ENCODE results near the gene FAM171A1.
"Not testable (repeated sequence)": the region's sequence is repeated elsewhere in the genome, so short reads cannot be mapped to it uniquely, and the experiment has no call there.

Gene FAM171A1

DNA sequence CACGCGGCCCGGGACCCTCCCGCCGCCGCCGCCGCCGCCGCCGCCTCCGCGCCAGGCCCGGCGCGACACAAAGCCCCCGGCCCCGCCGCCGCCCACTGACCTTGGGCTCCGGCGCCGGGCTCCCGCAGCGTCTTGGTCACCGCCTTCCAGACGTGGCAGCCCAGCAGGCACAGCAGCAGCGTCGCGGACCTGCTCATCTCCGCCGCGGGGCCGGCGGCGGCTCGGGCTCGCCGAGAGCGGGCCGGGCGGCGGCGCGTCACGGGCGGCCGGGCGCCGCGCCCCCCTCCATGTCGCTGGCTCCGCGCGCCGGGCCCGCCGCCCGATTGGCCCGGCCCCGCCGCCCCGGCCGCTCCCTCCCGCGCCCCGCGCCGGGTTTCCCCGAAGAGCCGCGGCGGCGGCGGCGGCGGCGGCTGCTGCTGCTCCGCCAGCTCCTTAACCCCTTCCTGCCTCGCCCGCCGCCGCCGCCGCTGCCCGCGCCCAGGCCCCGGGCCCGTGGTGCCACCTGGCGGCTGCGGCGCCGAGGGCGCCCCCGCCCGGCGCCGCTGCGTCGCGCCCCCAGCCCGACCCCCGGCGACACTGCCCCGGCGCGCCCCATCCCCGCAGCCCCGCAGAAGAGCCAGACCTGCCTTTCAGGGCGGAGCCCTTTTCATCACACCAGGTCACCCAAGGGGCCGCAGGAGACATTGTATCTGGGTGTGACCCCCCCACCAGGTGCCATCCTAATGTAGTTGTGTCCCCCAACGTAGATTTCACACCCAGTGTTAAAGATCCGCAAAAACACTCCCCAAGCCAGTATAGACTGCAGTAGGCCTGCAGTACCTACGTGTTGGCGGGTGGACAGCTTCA, at the start of gene FAM171A1:
FAM171A1 (minus strand) TSS at position 434 of the 846 bp plus-strand sequence; CDS start at position 197, 237 bp downstream.
- DNase-seq = peak; percentile 55

DNA sequence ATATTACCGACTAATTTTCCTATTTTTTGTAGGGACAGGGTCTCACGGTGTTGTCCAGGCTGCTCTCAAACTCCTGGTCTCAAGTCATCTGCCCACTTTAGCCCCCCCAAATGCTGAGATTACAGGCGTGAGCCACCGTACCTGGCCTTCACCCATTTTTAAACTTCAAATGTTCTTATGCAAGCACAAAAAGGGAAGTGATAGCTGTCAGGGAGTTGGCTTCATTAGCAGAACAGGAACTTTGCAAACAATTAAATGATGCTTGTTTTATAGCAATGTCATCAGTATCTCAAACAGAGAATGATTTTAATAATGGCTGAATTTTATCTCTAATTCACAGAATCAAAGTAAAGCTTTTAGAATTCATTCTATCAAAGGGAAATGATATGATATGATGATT, 49.8 kb upstream of the FAM171A1 start:
- DNase-seq = no peak

DNA sequence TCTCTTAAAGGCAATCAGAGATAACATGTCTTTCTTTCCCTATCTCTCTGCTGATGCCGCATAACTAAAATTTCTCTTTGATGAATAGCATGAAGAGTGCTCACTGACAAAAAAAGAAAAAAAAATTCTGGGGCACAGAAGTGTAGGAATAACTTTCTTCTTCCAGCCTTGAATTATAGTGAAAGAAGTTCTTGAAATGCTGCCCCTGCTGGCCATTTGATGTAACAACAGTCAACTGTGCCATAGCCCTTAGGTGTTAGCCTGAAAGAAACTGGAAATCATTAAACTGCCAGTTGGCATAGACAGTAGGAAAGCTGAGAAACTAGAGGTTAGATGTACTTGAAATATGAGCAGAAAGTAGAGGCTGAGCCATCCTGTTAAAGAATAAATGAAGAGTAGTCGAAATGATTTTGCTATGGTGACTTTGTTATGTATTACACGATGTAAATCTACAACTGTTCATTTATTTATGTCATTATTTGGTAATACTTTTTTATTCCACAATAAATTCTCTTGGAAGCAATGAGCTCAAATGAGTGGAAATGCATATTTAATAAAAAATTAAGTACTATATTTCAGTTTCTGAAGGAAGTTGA, 48.3 kb upstream of the FAM171A1 start:
- DNase-seq = peak; percentile 38

DNA sequence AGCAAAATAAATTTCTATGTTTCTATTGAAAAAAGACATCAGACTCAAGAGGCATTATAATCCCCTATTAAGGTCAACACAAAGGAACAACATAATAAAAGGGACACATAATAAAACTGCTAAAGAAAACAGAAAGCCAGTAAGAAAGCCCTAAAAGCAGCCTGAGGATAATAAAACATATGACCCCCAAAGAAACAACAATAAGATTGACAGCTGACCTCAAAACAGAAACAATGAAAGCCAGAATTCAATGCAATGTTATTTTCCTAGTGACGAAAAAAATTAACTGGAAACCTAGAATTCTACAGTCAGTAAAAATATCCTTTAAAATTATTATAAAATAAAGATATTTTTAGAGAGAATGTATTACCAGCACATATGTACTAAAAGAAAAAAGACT, 44.9 kb upstream of the FAM171A1 start:
- no peak for DNase-seq

DNA sequence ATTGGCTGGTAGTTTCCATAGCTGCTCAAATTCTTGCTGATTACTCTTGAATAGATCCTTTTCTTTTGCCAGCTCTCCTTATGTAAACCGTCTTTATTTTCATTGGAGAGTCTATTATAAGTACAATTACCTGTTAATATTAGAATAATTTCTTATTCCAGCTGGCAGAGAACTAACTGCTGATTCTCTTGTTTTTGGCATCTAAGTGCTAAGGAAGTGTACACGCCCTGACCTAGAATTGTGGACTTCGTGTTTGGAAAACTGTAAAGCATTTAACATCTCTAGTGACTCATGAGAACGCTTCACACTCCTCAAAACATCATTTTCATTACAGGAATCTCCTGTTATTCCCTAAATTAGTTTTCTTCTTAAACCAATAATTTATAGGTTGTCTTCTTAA, 39.9 kb upstream of the FAM171A1 start:
- DNase-seq = no peak

DNA sequence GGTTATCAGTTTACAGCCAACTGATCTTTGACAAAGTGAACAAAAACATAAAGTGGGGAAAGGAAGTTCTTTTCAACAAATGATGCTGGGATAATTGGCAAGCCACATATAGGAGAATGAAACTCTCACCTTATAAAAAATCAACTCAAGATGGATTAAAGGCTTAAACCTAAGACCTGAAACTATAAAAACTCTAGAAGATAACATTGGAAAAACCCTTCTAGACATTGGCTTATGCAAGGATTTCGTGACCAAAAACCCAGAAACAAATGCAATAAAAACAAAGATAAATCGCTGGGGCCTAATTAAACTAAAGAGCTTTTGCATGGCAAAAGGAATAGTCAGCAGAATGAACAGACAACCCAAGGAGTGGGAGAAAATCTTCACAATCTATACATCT, 38.3 kb upstream of the FAM171A1 start:
- DNase-seq = not testable (repeated sequence)

DNA sequence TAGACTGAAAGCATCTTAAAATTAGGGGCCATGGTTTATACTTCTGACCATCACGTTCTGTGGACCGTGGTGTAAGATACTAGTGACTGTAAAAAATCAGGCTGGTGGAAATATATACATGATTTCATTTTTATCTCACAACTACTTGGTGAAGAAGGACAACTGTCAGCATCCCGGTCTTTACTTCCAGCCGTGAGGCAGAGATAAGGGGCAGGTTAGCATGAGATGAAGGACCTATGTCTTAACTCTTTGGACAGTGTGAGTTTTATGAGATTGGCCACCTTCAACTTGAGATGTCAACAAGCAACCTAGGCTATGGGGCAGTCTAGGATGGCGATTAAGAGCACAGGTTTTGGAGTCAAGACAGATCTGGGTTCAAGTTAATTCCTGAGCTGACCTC, 37.5 kb upstream of the FAM171A1 start:
- no peak for DNase-seq

DNA sequence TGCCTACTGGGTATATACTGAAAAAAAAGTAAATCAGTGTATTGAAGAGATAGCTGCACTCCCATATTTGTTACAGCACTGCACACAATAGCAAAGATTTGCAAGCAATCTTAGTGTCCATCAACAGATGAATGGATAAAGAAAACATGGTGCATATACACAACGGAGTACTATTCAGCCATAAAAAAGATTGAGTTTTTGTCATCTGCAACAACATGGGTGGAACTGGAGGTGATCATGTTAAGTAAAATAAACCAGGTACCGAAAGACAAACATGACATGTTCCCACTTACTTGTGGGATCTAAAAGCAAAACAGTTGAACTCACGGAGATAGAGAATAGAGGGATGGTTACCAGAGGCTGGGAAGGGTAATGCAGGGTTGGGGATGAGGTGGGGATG, 34.2 kb upstream of the FAM171A1 start:
- DNase-seq = no peak

DNA sequence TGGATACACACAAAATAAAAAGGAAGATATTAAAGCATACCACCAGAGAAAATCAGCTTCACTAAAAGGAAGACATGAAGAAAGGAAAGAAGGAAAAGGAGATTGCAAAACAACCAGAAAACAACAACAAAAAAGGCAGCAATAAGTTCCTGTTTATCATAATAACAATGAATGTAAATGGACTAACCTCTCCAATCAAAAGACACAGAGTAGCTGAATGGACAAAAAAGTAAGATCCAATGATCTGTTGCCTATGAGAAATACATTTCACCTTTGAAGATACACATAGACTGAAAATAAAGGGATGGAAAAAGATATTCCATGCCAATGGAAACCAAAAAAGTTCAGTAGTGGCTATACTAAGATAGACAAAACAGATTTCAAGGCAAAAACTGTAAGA, 30.3 kb upstream of the FAM171A1 start:
- DNase-seq = no peak

DNA sequence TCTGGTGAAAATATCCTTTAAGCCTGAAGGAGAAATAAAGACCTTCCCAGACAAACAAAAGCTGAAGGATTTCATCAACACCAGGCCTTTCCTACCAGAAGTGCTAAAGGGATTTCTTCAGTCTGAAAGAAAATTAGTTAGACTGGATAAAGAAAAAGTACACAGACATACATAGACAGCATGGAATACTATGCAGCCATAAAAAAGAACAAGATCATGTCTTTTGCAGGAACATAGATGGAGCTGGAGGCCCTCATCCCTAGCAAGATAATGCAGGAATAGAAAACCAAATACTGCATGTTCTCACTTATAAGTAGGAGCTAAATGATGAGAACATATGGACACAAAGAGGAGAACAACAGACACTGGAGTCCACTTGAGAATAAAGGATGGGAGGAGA, 29.4 kb upstream of the FAM171A1 start:
- not testable (repeated sequence) for DNase-seq

DNA sequence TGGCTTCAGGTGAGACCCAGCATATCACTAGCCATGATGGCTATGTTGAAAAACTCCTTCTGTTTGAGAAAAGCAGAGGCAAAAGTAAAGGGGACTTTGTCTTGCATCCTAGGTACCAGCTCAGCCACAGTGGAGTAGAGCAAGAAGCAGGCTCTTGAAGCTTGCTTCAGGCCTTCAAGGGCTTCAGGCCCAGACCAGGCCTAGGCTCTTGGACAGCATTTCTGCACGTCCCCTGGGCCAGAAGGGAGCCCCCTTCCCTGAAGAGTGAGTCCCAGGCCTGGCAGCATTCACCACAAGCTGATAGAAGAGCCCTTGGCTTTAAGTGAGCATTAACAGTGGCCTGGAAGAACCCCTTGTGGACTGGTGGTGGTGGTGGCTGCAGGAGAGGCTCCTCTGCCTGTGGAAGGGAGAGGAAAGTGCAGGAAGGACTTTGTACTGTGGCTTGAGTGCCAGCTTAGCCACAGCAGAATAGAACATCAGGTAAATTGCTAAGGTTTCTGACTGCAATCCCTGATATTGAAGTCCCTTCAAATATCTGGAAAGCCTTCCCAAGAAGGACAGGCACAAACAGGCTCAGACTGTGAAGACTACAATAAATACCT, 28.1 kb upstream of the FAM171A1 start:
- no peak for DNase-seq

DNA sequence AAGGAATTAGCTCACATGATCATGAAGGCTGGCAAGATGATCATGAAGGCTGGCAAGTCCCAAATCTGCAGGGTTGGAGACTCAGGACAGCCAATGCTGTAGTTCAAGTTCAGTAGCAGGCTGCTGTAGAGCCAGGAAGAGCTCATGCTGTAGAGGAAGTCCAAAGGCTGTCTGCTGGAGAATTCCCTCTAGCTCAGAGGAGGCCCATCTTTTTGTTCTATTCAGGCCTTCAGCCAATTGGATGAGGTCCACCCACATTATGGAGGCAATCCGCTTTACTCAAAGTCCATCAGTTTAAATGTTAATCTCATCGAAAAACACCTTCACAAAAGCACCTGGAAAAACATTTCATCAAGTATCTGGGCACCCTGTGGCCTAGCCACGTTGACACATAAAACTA, 24.8 kb upstream of the FAM171A1 start:
- no peak for DNase-seq

DNA sequence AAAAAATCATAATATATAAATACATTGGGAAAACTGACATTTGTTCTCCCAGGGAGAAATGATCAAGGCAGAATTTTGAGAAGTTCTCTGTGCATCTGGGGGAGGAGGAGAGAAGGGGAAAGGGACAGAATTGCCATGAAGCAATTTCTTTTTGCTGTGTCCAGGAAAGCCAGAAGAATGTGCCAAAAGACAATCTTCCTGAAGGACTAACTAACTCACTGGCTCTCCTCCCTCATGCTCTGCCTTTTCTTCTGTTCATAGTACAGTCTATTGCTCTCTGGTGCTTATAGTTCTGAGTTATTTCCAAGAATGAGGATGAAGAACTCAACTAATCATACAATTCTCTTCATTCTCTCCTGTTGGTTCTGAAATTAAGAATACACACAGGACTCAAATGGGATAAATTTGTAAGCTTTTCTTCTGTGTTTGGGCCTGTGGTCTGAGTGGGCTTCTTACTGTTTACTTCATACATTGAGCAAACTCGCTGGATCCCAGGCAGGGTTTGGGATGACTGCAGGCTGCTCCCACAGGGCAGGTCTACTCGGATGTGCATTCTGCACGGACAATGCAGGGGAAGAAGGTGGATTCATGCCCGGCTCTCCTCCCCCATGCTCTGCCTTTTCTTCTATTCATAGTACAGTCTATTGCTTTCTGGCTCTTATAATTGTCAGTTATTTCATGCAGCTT, 22.2 kb upstream of the FAM171A1 start:
- no peak for DNase-seq

DNA sequence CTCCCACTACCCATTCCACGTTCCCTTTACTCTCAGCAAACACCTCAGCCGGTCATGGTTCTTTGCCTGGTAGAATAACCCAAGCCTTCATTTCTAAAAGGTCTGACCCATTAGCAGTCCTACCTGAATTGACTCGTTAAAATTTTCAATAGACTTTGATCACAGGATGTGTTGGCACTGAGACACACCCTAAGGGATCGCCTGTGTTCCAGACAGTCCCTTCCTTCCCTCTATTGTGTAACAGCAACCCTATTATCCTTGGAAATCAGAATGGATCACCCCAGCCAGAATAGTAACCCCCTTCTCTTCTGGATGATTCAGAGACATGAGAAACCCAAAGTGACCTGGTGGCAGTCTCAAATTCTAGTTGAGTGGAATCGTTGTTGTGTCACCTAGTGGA, 20.4 kb upstream of the FAM171A1 start:
- no peak for DNase-seq

DNA sequence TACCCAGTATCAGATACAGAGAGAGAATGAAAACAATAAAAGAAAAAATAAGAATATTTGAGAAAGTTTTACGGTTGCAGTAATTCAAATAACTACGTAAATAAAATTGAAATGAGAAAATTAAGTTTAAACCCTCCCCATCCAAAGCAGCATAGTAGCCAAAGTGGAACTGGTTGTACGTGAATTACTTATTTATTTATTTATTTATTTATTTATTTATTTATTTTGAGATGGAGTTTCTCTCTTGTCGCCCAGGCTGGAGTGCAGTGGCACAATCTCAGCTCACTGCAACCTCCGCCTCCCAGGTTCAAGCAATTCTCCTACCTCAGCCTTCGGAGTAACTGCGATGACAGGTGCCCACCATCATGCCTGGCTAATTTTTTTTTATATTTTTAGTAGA, 17.1 kb upstream of the FAM171A1 start:
- not testable (repeated sequence) for DNase-seq

DNA sequence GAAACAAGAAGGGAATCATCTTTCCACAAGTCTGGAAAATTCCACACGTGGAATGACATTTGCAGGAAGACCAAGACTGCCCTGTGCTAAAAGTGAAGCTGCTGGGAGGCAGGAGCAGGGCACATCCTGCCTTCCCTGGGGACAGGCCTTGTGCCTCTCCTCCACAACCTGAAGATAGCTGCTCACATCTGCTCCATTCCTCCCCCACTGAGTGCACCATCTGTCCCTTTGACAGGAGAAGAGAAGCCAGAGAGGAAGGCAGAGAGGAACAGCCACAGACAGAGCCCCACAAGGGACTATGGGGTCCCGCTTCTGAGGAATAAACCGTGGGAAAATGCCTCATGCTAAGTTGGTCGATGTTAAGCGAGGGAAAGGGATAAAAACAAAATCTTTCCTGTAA, 15.9 kb upstream of the FAM171A1 start:
- DNase-seq = no peak

DNA sequence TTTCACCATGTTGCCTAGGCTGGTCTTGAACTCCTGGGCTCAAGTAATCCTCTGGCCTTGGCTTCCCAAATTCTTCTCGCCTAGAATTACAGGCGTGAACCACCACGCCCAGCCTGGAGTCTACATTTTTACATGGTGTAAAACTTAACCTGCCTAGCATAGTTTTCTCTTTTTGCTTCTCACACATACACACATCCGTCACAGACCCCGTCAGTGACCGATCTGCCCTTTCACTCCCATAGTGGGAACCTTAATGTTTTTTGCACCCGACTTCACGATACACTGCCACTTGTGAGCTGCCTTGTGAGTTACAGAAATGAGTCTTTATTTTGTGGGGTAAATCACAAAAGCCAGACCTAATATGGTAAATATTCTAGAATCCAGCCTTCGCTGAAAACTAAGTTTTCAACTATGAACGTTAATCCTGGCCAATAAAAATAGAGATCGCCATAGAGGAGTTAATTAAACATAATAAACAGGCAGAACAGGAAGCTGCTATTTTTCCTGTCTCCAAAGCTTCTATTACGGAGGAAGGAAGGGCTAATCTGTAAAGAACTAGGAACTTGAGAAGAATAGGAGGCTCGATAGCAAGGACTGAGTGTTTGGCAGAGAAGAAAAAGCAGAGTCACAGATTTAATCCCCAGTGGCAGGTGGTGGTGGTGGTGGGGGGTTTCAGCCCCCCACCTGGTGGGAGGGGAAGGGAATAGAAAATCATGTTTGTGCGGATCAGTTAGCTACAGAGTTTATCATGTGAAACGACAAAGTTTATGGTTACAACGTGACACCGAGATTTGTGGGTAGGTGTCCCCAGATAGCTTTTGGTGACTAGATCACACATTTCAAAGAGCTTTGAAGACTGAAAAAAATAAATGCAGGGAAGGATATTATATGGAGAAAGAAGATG, 14.7 kb upstream of the FAM171A1 start:
- no peak for DNase-seq

DNA sequence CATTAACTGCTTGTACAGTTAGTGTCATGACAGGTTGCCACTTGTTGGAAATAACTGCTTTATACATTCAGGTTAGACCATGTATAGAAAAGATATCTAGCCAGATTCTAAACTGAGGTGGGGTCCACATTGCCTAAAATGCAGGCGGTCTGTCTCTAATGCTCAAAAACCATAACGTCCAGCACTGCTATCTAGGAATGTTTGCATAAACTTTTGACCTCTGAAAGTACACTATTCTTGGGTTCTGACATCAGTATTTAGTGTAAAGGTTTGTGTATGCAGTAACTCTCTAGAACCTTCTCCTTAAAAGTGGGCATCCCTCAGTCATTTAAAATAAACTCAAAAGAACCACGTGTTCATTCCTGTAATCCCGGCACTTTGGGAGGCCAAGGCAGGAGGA, 10.3 kb upstream of the FAM171A1 start:
- DNase-seq = no peak

DNA sequence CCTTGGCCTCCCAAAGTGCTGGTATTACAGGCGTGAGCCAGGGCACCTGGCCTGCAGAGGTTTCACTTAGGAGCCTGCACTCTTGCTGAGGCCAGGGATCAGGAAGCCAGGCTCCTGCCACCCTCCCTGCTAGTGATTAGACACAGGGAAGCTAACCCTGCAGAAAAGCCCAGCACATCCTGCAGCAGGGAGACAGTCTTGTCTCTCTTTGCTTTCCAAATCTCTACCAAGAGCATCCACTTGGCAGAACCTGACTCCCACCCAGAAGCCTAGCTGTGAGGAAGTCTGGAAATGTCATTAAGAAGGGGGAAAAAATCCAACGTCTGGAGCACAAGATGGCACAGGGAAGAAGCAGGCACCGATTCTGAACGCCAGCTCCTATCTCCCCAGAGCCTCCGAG, 8.0 kb upstream of the FAM171A1 start:
- no peak for DNase-seq

DNA sequence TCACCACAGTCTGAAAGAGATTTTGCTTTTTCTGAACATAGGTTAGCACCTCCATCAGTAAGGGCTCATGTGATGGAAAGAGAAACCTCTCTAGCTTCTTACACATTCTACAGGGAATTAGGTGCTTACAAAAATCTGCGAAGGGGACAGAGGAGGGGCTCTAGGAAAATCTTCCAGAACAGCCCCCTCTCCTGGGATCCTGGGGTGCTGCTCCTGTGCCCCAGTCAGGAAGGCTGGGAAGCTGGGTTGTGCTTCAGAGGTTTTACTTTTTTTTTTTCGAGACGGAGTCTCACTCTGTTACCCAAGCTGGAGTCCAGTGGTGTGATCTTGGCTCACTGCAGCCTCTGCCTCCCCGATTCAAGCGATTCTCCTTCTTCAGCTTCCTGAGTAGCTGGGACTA, 7.5 kb upstream of the FAM171A1 start:
- DNase-seq = no peak

DNA sequence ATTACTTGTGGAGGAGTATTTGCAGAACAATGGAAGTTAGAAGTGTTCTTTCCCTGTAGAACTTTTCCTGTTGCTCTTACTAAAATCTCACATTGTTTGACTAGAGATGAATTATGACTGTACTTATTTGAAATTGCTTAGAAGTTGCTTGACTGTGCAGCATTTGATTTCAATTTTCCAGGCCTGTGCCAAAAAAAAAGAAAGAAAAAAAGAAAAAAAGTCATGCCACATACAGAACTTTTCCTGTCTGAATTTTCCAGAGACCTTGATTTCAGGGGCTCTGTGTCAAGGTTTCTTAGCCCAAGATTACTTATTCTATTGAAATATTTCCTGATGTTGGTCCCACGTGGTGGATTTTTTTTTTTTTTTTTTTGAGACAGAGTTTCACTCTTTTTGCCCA, 3.5 kb upstream of the FAM171A1 start:
- no peak for DNase-seq

DNA sequence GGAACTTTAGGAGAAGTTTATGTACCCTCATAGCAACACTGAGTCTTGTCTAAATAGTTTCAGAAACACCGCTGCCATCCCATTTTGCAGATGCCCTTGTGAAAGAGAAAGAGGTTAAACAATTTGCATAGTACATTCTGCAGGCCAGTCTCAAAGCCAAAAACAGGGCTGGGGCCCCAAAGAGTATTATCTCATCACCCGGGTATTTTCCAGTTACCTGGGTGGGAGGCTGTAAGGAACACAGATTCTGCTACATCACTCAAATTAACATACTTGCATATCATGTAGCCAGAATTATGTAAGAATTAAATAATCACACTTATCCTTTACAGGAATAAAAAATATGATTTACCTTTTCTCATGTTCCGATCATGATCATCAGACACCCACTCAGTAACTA, 3.1 kb upstream of the FAM171A1 start:
- DNase-seq = no peak

DNA sequence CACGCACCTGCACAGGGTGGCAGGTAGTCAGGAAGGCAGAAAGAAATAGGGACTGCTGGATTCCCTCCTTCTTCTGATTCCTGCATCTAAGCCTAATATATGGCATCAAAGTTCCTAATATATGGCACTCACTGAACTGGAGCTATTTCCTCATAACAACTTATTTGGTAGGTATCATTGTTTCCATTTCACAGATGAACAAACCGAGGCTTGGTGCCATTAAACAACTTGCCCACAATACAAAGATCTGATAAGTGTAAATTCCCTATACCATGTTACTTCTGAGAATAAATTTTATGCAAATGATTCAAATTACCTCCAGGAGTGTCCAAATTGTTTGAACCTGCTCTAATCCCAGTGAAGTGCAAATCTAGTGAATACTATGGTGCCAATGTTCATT, 2.1 kb upstream of the FAM171A1 start:
- DNase-seq = no peak
